SK-MEL-5 (cell line): ENCODE data around the gene DZIP1L. TPM values are rescaled to one million over a fixed set of nuclear protein-coding genes. Genes with fewer than 3 reads are reported as not detected.

Experiments used
- DNase-seq: peaks from one replicate; pipeline ENCODE4 v3.0.0-alpha.2; 2016; ENCODE audit warnings: low read depth, low spot score
- in situ Hi-C: cut with HindIII; loops from 2 replicates; pipeline ENCODE4 v1.10.0; 2016; ENCODE audit warnings: low sequenced_read_pairs, high pct_unique_total_duplicates, low pct_unique_long_range_greater_than_20kb
- total RNA-seq: library from RNA; depleted of rRNA; stranded (reverse); fragments of >200 nt; shearing (Covaris generic); gene quantifications from 2 replicates; pipeline ENCODE4 v1.2.3, GENCODE V29; 2014; rRNA removed

The DZIP1L gene
- total RNA-seq, 1 experiment from 2014 or later = 27.4 TPM

DNA sequence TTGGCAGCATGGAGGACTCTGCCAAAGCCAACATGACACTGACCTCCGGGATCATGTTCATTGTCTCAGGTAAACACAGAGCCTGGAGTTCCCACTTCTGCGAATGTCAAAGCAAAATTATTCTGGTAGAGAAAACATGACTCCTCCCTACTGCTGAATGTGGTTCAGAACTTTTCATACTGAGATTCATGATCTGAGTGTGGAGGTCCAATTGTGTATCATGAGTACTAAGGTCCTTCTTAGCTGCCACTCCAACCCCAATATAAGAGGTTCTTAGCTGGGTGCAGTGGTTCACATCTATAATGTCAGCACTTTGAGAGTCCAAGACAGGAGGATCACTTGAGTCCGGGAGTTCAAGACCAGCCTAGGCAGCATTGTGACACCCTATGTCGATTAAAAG lies 91.7 kb downstream of the DZIP1L start:
- in situ Hi-C loops = no loop called here
- no peak for DNase-seq

DNA sequence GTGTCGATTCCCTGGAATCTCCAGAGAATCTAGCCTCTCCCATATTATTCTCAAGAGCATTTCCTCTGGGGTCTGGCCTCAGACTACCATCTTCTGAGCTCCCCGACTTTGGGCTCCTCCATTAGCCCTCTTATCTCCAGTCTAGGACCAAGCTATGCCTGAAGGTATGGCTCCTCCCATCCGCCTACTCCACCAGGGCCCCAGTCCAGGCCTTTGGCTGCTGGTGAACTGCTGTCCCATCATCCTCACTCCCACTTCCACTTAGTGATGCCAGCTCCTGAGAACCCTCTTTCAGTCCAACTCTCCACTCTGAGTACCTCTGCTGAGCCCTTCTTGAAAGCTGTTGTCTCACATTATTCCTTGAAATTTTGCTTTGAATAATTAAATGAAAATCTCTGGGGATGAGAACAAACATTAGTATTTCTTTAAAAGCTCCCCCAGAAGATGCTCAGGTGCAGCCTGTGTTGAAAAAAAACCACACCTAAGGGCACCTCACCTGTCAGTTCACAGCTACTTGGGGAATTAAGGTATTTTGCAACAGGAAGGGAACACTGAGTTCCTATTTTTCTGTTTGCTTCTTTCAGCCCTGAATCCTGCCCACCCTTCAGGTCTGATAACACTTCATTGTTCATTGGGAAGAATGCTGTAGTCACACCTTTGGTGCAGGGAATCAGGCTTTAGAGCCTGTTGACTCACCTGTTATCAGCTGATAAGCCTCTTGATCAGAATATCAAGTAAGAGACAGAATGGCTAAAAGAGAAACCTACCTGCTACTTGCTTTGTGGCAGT lies 95.9 kb downstream of the DZIP1L start:
- in situ Hi-C loops = no loop called here
- no peak for DNase-seq

DNA sequence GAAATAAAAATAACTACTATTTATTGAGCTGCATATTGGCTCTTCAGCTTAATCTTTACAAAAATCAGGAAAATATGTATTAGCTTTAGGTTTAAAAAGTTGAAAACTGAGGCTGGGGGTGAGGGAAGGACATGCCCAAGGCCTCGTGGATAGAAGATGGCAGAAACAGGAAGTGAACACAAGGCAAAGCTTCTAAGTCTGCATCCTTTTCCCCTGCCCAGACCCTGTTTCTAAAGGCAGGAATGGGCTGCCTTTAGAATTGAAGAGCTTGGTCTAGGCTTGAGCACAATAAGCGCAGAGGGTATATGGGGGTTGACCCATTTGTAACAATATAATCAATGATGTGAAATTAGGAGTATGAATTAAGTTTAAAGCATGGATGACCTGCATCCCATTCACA lies 99.3 kb downstream of the DZIP1L start:
- no peak for DNase-seq
- in situ Hi-C loops = no loop called here

DNA sequence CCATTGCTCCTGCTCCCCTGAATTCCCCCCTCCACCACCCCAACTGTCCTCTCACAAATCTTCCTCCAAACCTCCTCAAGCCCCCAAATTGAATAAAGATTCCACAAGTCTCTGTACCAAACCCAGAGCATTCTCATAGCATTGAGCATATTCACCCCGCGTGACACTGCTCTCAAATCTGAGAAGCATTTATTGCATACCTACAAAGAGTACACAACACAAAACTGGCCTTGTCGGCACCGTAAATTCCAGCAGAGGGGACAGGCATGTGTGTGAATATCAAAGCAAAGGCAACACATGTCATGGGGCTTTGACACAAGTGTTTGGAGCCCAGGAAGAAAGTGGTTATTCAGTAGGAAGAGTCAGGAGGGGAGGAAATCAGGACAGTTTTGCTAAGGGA lies 102.9 kb downstream of the DZIP1L start:
- in situ Hi-C loops = no loop called here
- DNase-seq = peak; percentile 8

Other genes with a start within 250 kb of the DZIP1L start
- not detected in 2 replicates for gene CLDN18, start 105.4 kb downstream of the DZIP1L start, total RNA-seq
- not detected in 2 replicates for gene A4GNT, start 16.8 kb upstream of the DZIP1L start, total RNA-seq
- 23.3 and 25.0 TPM in 2 replicates for gene DBR1, start 59.3 kb upstream of the DZIP1L start, total RNA-seq
- 35.0 and 44.7 TPM in 2 replicates for gene ARMC8, start 71.7 kb upstream of the DZIP1L start, total RNA-seq
- gene NME9, start 214.2 kb upstream of the DZIP1L start, total RNA-seq = not detected in 2 replicates
- 6.5 and 10.9 TPM in 2 replicates for gene MRAS, start 233.0 kb upstream of the DZIP1L start, total RNA-seq